ENCODE data around the gene TMEM141.
"Not testable (repeated sequence)": the region's sequence is repeated elsewhere in the genome, so short reads cannot be mapped to it uniquely, and the experiment has no call there.

The TMEM141 gene

DNA sequence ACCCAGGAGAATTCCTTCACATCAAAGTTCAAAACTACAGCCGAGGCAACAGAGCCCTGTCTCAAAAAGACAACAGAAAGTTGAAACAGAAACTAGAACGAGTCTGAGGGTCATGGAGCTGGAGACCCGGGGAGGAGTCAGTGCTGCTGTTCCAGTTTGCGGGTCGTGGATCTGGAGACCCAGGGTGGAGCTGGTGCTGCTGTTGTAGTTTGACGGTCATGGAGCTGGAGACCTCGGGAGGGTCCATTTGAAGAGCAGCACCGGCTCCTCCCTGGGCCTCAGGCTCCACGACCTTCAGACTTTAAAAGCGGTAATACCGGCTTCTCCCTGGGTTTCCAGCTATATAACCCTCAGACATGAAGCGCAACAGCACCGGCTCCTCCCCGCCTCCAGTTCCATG lies 13.8 kb upstream of the TMEM141 start:
- no peak for TF ChIP-seq ZFX (IDR thresholded peaks at IDR 0.05)
- TF ChIP-seq CTCF (conservative IDR thresholded peaks at IDR 0.05) = no peak
- H3K27ac ChIP-seq = no peak overlapping the region

- no peak for TF ChIP-seq ZFX (IDR thresholded peaks at IDR 0.05)
- no peak overlapping the region for H3K27ac ChIP-seq
These were observed 11.3 kb upstream of the TMEM141 start for GRCh38 chr9:136779808-136780207.

- no peak overlapping the region for H3K27ac ChIP-seq
- TF ChIP-seq CTCF (conservative IDR thresholded peaks at IDR 0.05) (no peak), ZFX (IDR thresholded peaks at IDR 0.05) (no peak)
These were observed 8.7 kb upstream of the TMEM141 start for GRCh38 chr9:136782452-136782851.

GRCh38 chr9:136784249-136784996 lies 6.7 kb upstream of the TMEM141 start:
- H3K27ac ChIP-seq = no peak overlapping the region
- peak; percentile 74 for TF ChIP-seq CTCF (conservative IDR thresholded peaks at IDR 0.05)
- no peak for TF ChIP-seq ZFX (IDR thresholded peaks at IDR 0.05)

GRCh38 chr9:136784997-136785361 lies 6.2 kb upstream of the TMEM141 start:
- no peak overlapping the region for H3K27ac ChIP-seq
- TF ChIP-seq ZFX (IDR thresholded peaks at IDR 0.05) (no peak), CTCF (conservative IDR thresholded peaks at IDR 0.05) (no peak)

GRCh38 chr9:136785565-136786355 lies 5.4 kb upstream of the TMEM141 start:
- H3K27ac ChIP-seq = not testable (repeated sequence)

DNA sequence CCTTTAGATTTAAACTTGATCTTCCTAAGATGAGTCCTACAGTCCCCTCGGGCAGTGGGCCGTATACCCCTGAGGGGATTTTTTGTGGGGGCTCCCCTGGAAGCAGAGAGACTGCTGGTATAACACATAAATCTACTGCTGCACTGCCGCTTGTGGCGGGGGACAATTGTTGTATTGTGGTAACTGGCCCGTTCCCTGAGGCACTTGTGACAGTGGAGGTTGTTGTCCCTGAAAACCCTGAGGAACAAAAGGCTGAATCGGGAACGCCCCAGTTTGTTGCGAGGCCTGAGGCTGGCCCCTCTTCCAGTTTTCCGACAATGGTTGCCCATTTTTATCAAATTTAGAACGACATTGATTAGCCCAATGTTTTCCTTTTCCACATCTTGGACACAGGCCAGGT lies 4.7 kb upstream of the TMEM141 start:
- H3K27ac ChIP-seq = no peak overlapping the region
- TF ChIP-seq CTCF (conservative IDR thresholded peaks at IDR 0.05) (no peak), ZFX (IDR thresholded peaks at IDR 0.05) (no peak)

DNA sequence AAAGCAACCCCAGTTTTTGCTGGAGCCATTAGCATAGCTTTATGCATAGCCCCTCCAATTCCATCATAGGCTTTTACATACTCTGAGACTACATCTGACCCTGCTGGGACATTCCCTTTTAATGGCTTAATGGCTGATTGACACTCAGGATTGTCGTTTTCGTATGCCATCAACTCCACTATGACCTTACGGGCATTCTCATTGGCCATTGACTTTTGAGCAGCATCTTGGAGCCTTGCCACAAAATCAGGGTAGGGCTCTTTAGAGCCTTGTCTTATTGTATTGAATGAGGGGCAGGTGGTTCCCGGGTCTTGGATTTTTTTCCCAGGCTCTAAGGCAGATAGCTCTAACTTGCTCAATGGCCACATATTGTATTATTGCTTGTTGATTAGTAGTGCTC lies 4.2 kb upstream of the TMEM141 start:
- not testable (repeated sequence) for H3K27ac ChIP-seq
